ENCODE data around the gene GNAL.

GRCh38 chr18:11784674-11785304 lies 95.7 kb downstream of the GNAL start:
- TF ChIP-seq POLR2AphosphoS5 (IDR thresholded peaks at IDR 0.05; ENCODE audit: low read depth, low read length) (no peak), CTCF (IDR thresholded peaks at IDR 0.05) (no peak)

All from Panc1 (cell line).